K562 (cell line): ENCODE data around the gene COL23A1. TPM values are rescaled to one million over a fixed set of nuclear protein-coding genes. Genes with fewer than 3 reads are reported as not detected.

ENCODE experiments used
- ATAC-seq: fragments of 200-7000 bp; cut with Tn5 transposase; 3 replicates; pipeline ENCODE4 v1.9.1; 2020; ENCODE audit warnings: moderate library complexity
- BruUV-seq: library from RNA; stranded (reverse); fragments of 400-500 nt; replicated peaks from 2 replicates; lab custom pipeline; 2021; lab: Mats Ljungman, UMichigan
- CTCF ChIA-PET: fragments of 300-600 bp; formaldehyde crosslinking; extraction: SDS; loops from one replicate; lab custom pipeline; 2021; ENCODE audit warnings: low intra/inter-chr PET ratio; lab: Yijun Ruan, JAX
- POLR2A ChIA-PET: fragments of 300-600, 350-650 bp; sonication (Branson Sonifier 250); formaldehyde crosslinking; extraction: SDS; loops from one replicate; lab custom pipeline; 2021; ENCODE audit warnings: antibody characterized with exemption, inconsistent platforms; lab: Yijun Ruan, JAX
- DNase-seq, 4 experiments: peaks; one replicate each; pipeline versions ENCODE4 v3.0.0 to v3.0.0-alpha.2; 2011 to 2018; ENCODE audit warnings: low spot score in 3 of 4, mixed read lengths in 3 of 4; ENCODE audit errors: extremely low read depth in 1 of 4
- FAIRE-seq: peaks from 2 replicates; lab custom pipeline; 2011; peaks lifted over from hg19 to GRCh38; lab: Jason Lieb, UNC
- H2AFZ ChIP-seq: 2 replicates; pipeline ENCODE4 v1.6.0; 2011; ENCODE audit warnings: low read depth, low read length, control low read depth, inconsistent platforms
- H3K27ac ChIP-seq: fragments of 200-600 bp; 3 replicates; pipeline ENCODE4 v1.8.0; 2011; ENCODE audit warnings: low read depth, mild to moderate bottlenecking, control low read depth, inconsistent platforms, low read length, moderate library complexity, mixed read lengths; ENCODE audit errors: extremely low read depth
- H3K27me3 ChIP-seq, 2 experiments: fragments of 300-600 bp in 1 of 2; 2 replicates in 1 of 2; 3 replicates in 1 of 2; pipeline versions ENCODE4 v1.6.0 to v1.8.0; 2011; ENCODE audit warnings: inconsistent platforms in 2 of 2, low read length in 2 of 2, mild to moderate bottlenecking in 1 of 2, mixed read lengths in 1 of 2, moderate library complexity in 1 of 2; ENCODE audit not compliant: control insufficient read depth in 2 of 2, insufficient read depth in 2 of 2
- H3K36me3 ChIP-seq: fragments of 300-600 bp; 3 replicates; pipeline ENCODE4 v1.8.0; 2011; ENCODE audit warnings: mild to moderate bottlenecking, low read length, inconsistent platforms; ENCODE audit not compliant: control insufficient read depth, insufficient read depth
- H3K4me1 ChIP-seq, 2 experiments: fragments of 200-600 bp in 1 of 2; replicated peaks in 1 of 2; 2 replicates in 1 of 2; 3 replicates in 1 of 2; pipeline versions ENCODE4 v1.5.1 to v1.8.0; 2011; ENCODE audit warnings: inconsistent platforms in 2 of 2, low read length in 2 of 2, mild to moderate bottlenecking in 1 of 2, mixed read lengths in 1 of 2, moderate library complexity in 1 of 2; ENCODE audit not compliant: control insufficient read depth in 2 of 2, insufficient read depth in 2 of 2
- H3K4me2 ChIP-seq: 2 replicates; pipeline ENCODE4 v1.6.1; 2011; ENCODE audit warnings: low read length, control low read depth, inconsistent platforms, mixed read lengths; ENCODE audit not compliant: insufficient read depth
- H3K4me3 ChIP-seq: fragments of 200-600 bp; sonication (generic), shearing (Covaris generic); 2 replicates; pipeline ENCODE4 v1.5.1; 2016; ENCODE audit warnings: control low read depth, inconsistent platforms
- H3K79me2 ChIP-seq: fragments of 200-600 bp; 3 replicates; pipeline ENCODE4 v1.8.0; 2011; ENCODE audit warnings: low read length, inconsistent platforms; ENCODE audit not compliant: control insufficient read depth, insufficient read depth
- H3K9ac ChIP-seq, 2 experiments: 2 replicates each; pipeline versions ENCODE4 v1.6.0 to v1.6.1; 2011; ENCODE audit warnings: low read depth in 2 of 2, low read length in 2 of 2, control low read depth in 1 of 2, inconsistent platforms in 1 of 2, mild to moderate bottlenecking in 1 of 2, mixed read lengths in 1 of 2; ENCODE audit not compliant: insufficient read depth in 1 of 2
- H3K9me1 ChIP-seq: one replicate; pipeline ENCODE4 v1.6.0; 2011; ENCODE audit warnings: inconsistent platforms, mild to moderate bottlenecking, low read length, moderate library complexity; ENCODE audit not compliant: control insufficient read depth, insufficient read depth
- H3K9me3 ChIP-seq: replicated peaks from 2 replicates; pipeline ENCODE4 v1.5.1; 2011; ENCODE audit warnings: low read depth, low read length, inconsistent platforms; ENCODE audit not compliant: control insufficient read depth, insufficient read depth
- H4K20me1 ChIP-seq: replicated peaks from 2 replicates; pipeline ENCODE4 v1.6.1; 2011; ENCODE audit warnings: low read length, inconsistent platforms, mixed read lengths; ENCODE audit not compliant: control insufficient read depth, insufficient read depth
- CBX8 ChIP-seq: fragments of 200-600 bp; sonication (generic); IDR thresholded peaks from 2 replicates; pipeline ENCODE4 v1.6.1; 2012; ENCODE audit warnings: borderline replicate concordance, mixed run types, low read depth, mild to moderate bottlenecking, moderate library complexity, mixed read lengths, low read length, control low read depth, inconsistent platforms; ENCODE audit not compliant: poor library complexity, severe bottlenecking; ENCODE audit errors: extremely low read depth
- DIDO1 ChIP-seq: fragments of 450-650 bp; IDR thresholded peaks from 2 replicates; pipeline ENCODE4 v1.6.1; 2016; ENCODE audit warnings: low read depth, missing biosample characterization, missing genetic modification characterization
- RB1 ChIP-seq: fragments of 450-650 bp; IDR thresholded peaks from 2 replicates; pipeline ENCODE4 v1.6.1; 2017; ENCODE audit warnings: low read depth, mild to moderate bottlenecking
- RBM22 ChIP-seq: fragments of 200-400 bp; formaldehyde crosslinking; IDR thresholded peaks from 2 replicates; pipeline ENCODE4 v1.6.1; 2018; ENCODE audit warnings: low read length, low read depth; ENCODE audit not compliant: poor library complexity, severe bottlenecking
- TEAD2 ChIP-seq: fragments of 450-650 bp; IDR thresholded peaks from 2 replicates; pipeline ENCODE4 v1.6.1; 2016; ENCODE audit warnings: missing genetic modification characterization, control low read depth, missing compliant biosample characterization
- ZKSCAN1 ChIP-seq: fragments of 150-350 bp; IDR thresholded peaks from 2 replicates; pipeline ENCODE4 v1.6.1; 2016; ENCODE audit warnings: low read depth, low read length
- WGBS: fragments of 100-300 bp; shearing (Covaris generic); methylation state at CpG from one replicate; pipeline ENCODE4 v1.1.6; 2016; ENCODE audit warnings: low coverage, mixed read lengths; ENCODE audit not compliant: insufficient coverage; ENCODE audit errors: missing lambda C conversion rate; 5-methylcytosine and 5-hydroxymethylcytosine counted together
- in situ Hi-C: fragments of 300-500 bp; cut with MboI; formaldehyde crosslinking; loops from 4 replicates; pipeline ENCODE4 v1.15.0; 2018; ENCODE audit warnings: inconsistent platforms, mixed read lengths
- intact Hi-C: fragments of 100-400 bp; cut with micrococcal nuclease; formaldehyde crosslinking; loops from 2 replicates; pipeline ENCODE4 v1.14.2; 2022
- polyA plus RNA-seq, 8 experiments: library from polyadenylated mRNA; depleted of rRNA in 4 of 8; stranded (reverse) in 5 of 8; unstranded in 3 of 8; fragments of >200 nt; fragmentation: Nextera tagmentation in 2 of 8; fragmentation: Illumina TruSeq in 1 of 8; extraction: Ambion mirVana in 2 of 8; extraction: Trizol in 1 of 8; gene quantifications; 2 replicates each; pipeline versions ENCODE4 v1.2.1 to v1.2.3, GENCODE V29; 2011 to 2014; ENCODE audit warnings: inconsistent platforms in 1 of 8, missing spikeins in 1 of 8
- total RNA-seq, 7 experiments: library from RNA; depleted of rRNA in 6 of 7; stranded (reverse); fragments of >200 nt in 6 of 7; fragmentation: Illumina TruSeq in 2 of 7; extraction: Trizol in 2 of 7; gene quantifications; 2 replicates each; pipeline versions ENCODE4 v1.2.1 to v1.2.3, GENCODE V29; 2011 to 2021; ENCODE audit warnings: low replicate concordance in 1 of 7
- TF ChIP-seq, protein P1 (sequence below): fragments of 250-450 bp; sonication (Bioruptor Pico); IDR thresholded peaks from 2 replicates; pipeline ENCODE4 v1.5.0; 2020; ENCODE audit warnings: mild to moderate bottlenecking

Gene COL23A1
- total and polyA plus RNA-seq, 9 of the 15 experiments (the other 6 are each of a cell fraction or from before 2014, with no cell fraction given) = 0.09 TPM; not detected in 8

GRCh38 chr5:178471711-178472110 is 118.5 kb downstream of the COL23A1 start:
- CTCF ChIA-PET = interaction anchor here (0.6 kb wide), 1 partner anchor 10 kb away, joined by 3 read pairs; no protein-coding TSS in a partner anchor
- POLR2A ChIA-PET = interaction anchor here (0.6 to 3.6 kb wide), 3 partner anchors 10 to 55 kb away, joined by 3 to 21 read pairs (median 3); no protein-coding TSS in a partner anchor
- Histone ChIP-seq H3K36me3 (no peaks in the 10 kb centered on the region), H3K9me3 (0 out of 2 replicates have a peak, but pooled peaks cover 3% of the 10 kb centered on the region), H3K4me1 (peaks cover 0 to 11% of the 10 kb centered on the region in 2 experiments; a peak in 3 of 5 replicates), H3K4me2 (no peak overlapping the region), H3K27me3 (peaks cover 16 to 42% of the 10 kb centered on the region in 2 experiments), H3K4me3 (no peak overlapping the region), H3K27ac (no peak overlapping the region), H3K9me1 (no peaks in the 10 kb centered on the region), H4K20me1 (no peaks in the 10 kb centered on the region; the same call in 1 of the 2 replicates), H2AFZ (no peak overlapping the region), H3K9ac (no peak overlapping the region), H3K79me2 (no peaks in the 10 kb centered on the region)
- FAIRE-seq (no peak), DNase-seq (no peak), ATAC-seq (no peak)
- intact Hi-C loops (no loop called here), in situ Hi-C loops (no loop called here)
- no peak for TF ChIP-seq RB1
- 10% methylated on average over 8 of the region's 8 CpGs for WGBS
- no TSS peak for BruUV-seq

- Histone ChIP-seq H3K9ac (no peak overlapping the region), H3K79me2 (no peaks in the 10 kb centered on the region), H3K36me3 (no peaks in the 10 kb centered on the region), H2AFZ (no peak overlapping the region), H3K4me2 (no peak overlapping the region), H3K4me3 (no peak overlapping the region), H3K4me1 (peaks cover 0 to 10% of the 10 kb centered on the region in 2 experiments; a peak in 2 of 5 replicates), H3K9me3 (0 out of 2 replicates have a peak, but pooled peaks cover 3% of the 10 kb centered on the region), H3K9me1 (no peaks in the 10 kb centered on the region), H3K27me3 (peaks cover 16 to 38% of the 10 kb centered on the region in 2 experiments), H3K27ac (no peak overlapping the region), H4K20me1 (no peaks in the 10 kb centered on the region; the same call in 1 of the 2 replicates)
- intact Hi-C loops (no loop called here), in situ Hi-C loops (no loop called here)
- DNase-seq (no peak), FAIRE-seq (no peak), ATAC-seq (no peak)
- no TSS peak for BruUV-seq
- WGBS = 8% methylated on average over 5 of the region's 6 CpGs
- no peak for TF ChIP-seq DIDO1 (tag)
- TF ChIP-seq ZKSCAN1 = no peak
- TF ChIP-seq, protein P1, sequence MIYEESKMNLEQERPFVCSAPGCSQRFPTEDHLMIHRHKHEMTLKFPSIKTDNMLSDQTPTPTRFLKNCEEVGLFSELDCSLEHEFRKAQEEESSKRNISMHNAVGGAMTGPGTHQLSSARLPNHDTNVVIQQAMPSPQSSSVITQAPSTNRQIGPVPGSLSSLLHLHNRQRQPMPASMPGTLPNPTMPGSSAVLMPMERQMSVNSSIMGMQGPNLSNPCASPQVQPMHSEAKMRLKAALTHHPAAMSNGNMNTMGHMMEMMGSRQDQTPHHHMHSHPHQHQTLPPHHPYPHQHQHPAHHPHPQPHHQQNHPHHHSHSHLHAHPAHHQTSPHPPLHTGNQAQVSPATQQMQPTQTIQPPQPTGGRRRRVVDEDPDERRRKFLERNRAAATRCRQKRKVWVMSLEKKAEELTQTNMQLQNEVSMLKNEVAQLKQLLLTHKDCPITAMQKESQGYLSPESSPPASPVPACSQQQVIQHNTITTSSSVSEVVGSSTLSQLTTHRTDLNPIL (CRISPR knock-in tag) = no peak
- TF ChIP-seq RBM22 = no peak
- no peak for TF ChIP-seq CBX8
- no peak for TF ChIP-seq TEAD2 (tag)
- ChIA-PET CTCF (no interaction called here), POLR2A (interaction anchor here (3.6 kb wide), 1 partner anchor 9 kb away, joined by 21 read pairs; no protein-coding TSS in a partner anchor)
These were observed 119.5 kb downstream of the COL23A1 start for GRCh38 chr5:178470760-178471025.
